Endothelial cell of umbilical vein (primary cell): ENCODE measurements around the gene GPR161. TPM values are rescaled to one million over a fixed set of nuclear protein-coding genes. Genes with fewer than 3 reads are reported as not detected.

ENCODE experiments used
- BruUV-seq: library from RNA; stranded (reverse); fragments of 400-500 nt; replicated peaks from 2 replicates; lab custom pipeline; 2021; lab: Mats Ljungman, UMichigan
- CTCF ChIA-PET: fragments of 300-600, 350-600 bp; sonication (Branson Sonifier 250); formaldehyde crosslinking; loops from one replicate; lab custom pipeline; 2021; ENCODE audit warnings: antibody characterized with exemption, inconsistent platforms; lab: Charles Lee
- POLR2A ChIA-PET: fragments of 300-600, 350-600 bp; sonication (Branson Sonifier 250); formaldehyde crosslinking; loops from one replicate; lab custom pipeline; 2021; ENCODE audit warnings: antibody characterized with exemption, inconsistent platforms; lab: Charles Lee
- DNase-seq: peaks from one replicate; pipeline ENCODE4 v3.0.0-alpha.2; 2011; ENCODE audit warnings: low read depth, low spot score
- FAIRE-seq: peaks from 2 replicates; lab custom pipeline; 2011; peaks lifted over from hg19 to GRCh38; lab: Jason Lieb, UNC
- H2AFZ ChIP-seq: 2 replicates; pipeline ENCODE4 v1.6.0; 2012; ENCODE audit warnings: low read depth, low read length, control low read depth, inconsistent platforms
- H3K27ac ChIP-seq: 2 replicates; pipeline ENCODE4 v1.5.1; 2011; ENCODE audit warnings: low read depth, mild to moderate bottlenecking, control low read depth, low read length, moderate library complexity; ENCODE audit not compliant: insufficient read depth
- H3K27me3 ChIP-seq, 2 experiments: 2 replicates each; pipeline versions ENCODE4 v1.6.0 to v1.6.1; 2011; ENCODE audit warnings: low read length in 2 of 2, mixed read lengths in 1 of 2; ENCODE audit not compliant: control insufficient read depth in 2 of 2, insufficient read depth in 2 of 2
- H3K36me3 ChIP-seq, 2 experiments: 2 replicates in 1 of 2; 3 replicates in 1 of 2; pipeline ENCODE4 v1.5.1; 2011; ENCODE audit warnings: low read length in 2 of 2, mild to moderate bottlenecking in 1 of 2, moderate library complexity in 1 of 2; ENCODE audit not compliant: control insufficient read depth in 2 of 2, insufficient read depth in 2 of 2; ENCODE audit errors: extremely low read depth in 1 of 2
- H3K4me1 ChIP-seq: 3 replicates; pipeline ENCODE4 v1.5.1; 2011; ENCODE audit warnings: mild to moderate bottlenecking, low read length; ENCODE audit not compliant: control insufficient read depth, insufficient read depth; ENCODE audit errors: extremely low read depth
- H3K4me2 ChIP-seq: 2 replicates; pipeline ENCODE4 v1.6.1; 2011; ENCODE audit warnings: low read length, control low read depth, mixed read lengths; ENCODE audit not compliant: insufficient read depth
- H3K4me3 ChIP-seq, 3 experiments: fragments of 200-600 bp in 1 of 3; sonication (generic), shearing (Covaris generic) in 1 of 3; replicated peaks in 1 of 3; 2 replicates each; pipeline ENCODE4 v1.5.1; 2011 to 2016; ENCODE audit warnings: control low read depth in 3 of 3, low read length in 3 of 3, mild to moderate bottlenecking in 2 of 3, inconsistent platforms in 1 of 3, low read depth in 1 of 3, moderate library complexity in 1 of 3; ENCODE audit not compliant: insufficient read depth in 1 of 3
- H3K79me2 ChIP-seq: 2 replicates; pipeline ENCODE4 v1.6.0; 2012; ENCODE audit warnings: low read length, inconsistent platforms; ENCODE audit not compliant: control insufficient read depth, insufficient read depth
- H3K9ac ChIP-seq: replicated peaks from 2 replicates; pipeline ENCODE3; 2011; ENCODE audit warnings: low read length, control low read depth; ENCODE audit not compliant: insufficient read depth; ENCODE audit errors: extremely low read depth
- H3K9me1 ChIP-seq: replicated peaks from 3 replicates; pipeline ENCODE4 v1.6.0; 2011; ENCODE audit warnings: mild to moderate bottlenecking, low read length; ENCODE audit not compliant: control insufficient read depth, insufficient read depth; ENCODE audit errors: extremely low read depth
- H3K9me3 ChIP-seq: replicated peaks from 2 replicates; pipeline ENCODE4 v1.5.1; 2012; ENCODE audit warnings: low read length, inconsistent platforms; ENCODE audit not compliant: control insufficient read depth, insufficient read depth
- H4K20me1 ChIP-seq: replicated peaks from 2 replicates; pipeline ENCODE3; 2011; ENCODE audit warnings: mild to moderate bottlenecking, low read length; ENCODE audit not compliant: control insufficient read depth, insufficient read depth; ENCODE audit errors: extremely low read depth
- CTCF ChIP-seq, 2 donors: IDR thresholded peaks; 1 replicate in 1 of 2; 2 replicates in 1 of 2; pipeline ENCODE4 v1.5.1; 2011; ENCODE audit warnings: low read length in 2 of 2, mild to moderate bottlenecking in 2 of 2, moderate library complexity in 2 of 2, control low read depth in 1 of 2, inconsistent platforms in 1 of 2, low read depth in 1 of 2; ENCODE audit not compliant: insufficient read depth in 1 of 2; ENCODE audit errors: extremely low read depth in 1 of 2
- EZH2 ChIP-seq: IDR thresholded peaks from 2 replicates; pipeline ENCODE4 v1.6.1; 2012; ENCODE audit warnings: borderline replicate concordance, low read depth, mild to moderate bottlenecking, moderate library complexity, low read length, inconsistent platforms; ENCODE audit not compliant: severe bottlenecking
- FOS ChIP-seq: IDR thresholded peaks from 2 replicates; pipeline ENCODE4 v1.6.1; 2011; ENCODE audit warnings: mild to moderate bottlenecking, low read length, moderate library complexity, borderline replicate concordance; ENCODE audit not compliant: insufficient read depth
- GATA2 ChIP-seq: IDR thresholded peaks from 2 replicates; pipeline ENCODE4 v1.7.0; 2011; ENCODE audit warnings: low read depth, mild to moderate bottlenecking, moderate library complexity, mixed read lengths, low read length; ENCODE audit not compliant: insufficient read length, insufficient read depth
- JUN ChIP-seq: IDR thresholded peaks from 2 replicates; pipeline ENCODE4 v1.6.1; 2011; ENCODE audit warnings: borderline replicate concordance, low read depth; ENCODE audit not compliant: insufficient read length, insufficient read depth
- MAX ChIP-seq: IDR thresholded peaks from 2 replicates; pipeline ENCODE4 v1.6.1; 2011; ENCODE audit not compliant: insufficient read depth, insufficient read length
- MYC ChIP-seq: IDR thresholded peaks from one replicate; pipeline ENCODE4 v1.6.1; 2011; ENCODE audit warnings: mild to moderate bottlenecking, low read depth, low read length
- POLR2A ChIP-seq: IDR thresholded peaks from 2 replicates; pipeline ENCODE4 v1.6.1; 2012; ENCODE audit warnings: low read depth, mild to moderate bottlenecking, control low read depth, low read length
- POLR2AphosphoS5 ChIP-seq: IDR thresholded peaks from 2 replicates; pipeline ENCODE4 v1.6.1; 2012; ENCODE audit warnings: low read depth, mild to moderate bottlenecking, control low read depth, low read length, moderate library complexity; ENCODE audit not compliant: insufficient read depth
- dilution Hi-C: fragments of 300-500 bp; cut with MboI; formaldehyde crosslinking; loops from one replicate; pipeline ENCODE4 v1.15.0; 2019; ENCODE audit warnings: low sequenced_read_pairs; ENCODE audit not compliant: extremely low pct_ligation_motif_present
- intact Hi-C: fragments of 100-400 bp; cut with micrococcal nuclease; formaldehyde crosslinking; loops from one replicate; pipeline ENCODE4 v1.10.0; 2022
- polyA plus RNA-seq, 4 experiments: library from polyadenylated mRNA; depleted of rRNA in 3 of 4; stranded (reverse) in 3 of 4; unstranded in 1 of 4; fragments of >200 nt; gene quantifications; 2 replicates each; pipeline versions ENCODE4 v1.2.1 to v1.2.3, GENCODE V29; 2011 to 2012; ENCODE audit warnings: missing spikeins in 1 of 4
- total RNA-seq: library from RNA; stranded (reverse); gene quantifications from 2 replicates; pipeline ENCODE4 v1.2.3, GENCODE V29; 2021

The GPR161 gene
- total and polyA plus RNA-seq, 2 donors (not counting 3 experiments of a cell fraction or from before 2014, with no cell fraction given) = 34.7 to 36.5 TPM

GRCh38 chr1:168100315-168101002, 36.3 kb downstream of the GPR161 start:
- H3K9me1 ChIP-seq = no peaks in the 10 kb centered on the region
- no peaks in the 10 kb centered on the region for H4K20me1 ChIP-seq
- H3K27me3 ChIP-seq = no peaks in the 10 kb centered on the region
- no peak overlapping the region for H3K27ac ChIP-seq
- no peaks in the 10 kb centered on the region for H3K4me1 ChIP-seq
- POLR2A ChIA-PET = no interaction called here
- dilution Hi-C loops = no loop called here
- H3K79me2 ChIP-seq = no peaks in the 10 kb centered on the region
- no peak overlapping the region for H3K4me2 ChIP-seq
- H3K4me3 ChIP-seq = no peak overlapping the region
- FAIRE-seq (no peak), DNase-seq (no peak)
- TF ChIP-seq MYC (no peak), MAX (no peak), JUN (no peak), EZH2 (no peak), GATA2 (no peak), FOS (no peak), CTCF (IDR thresholded peaks at IDR 0.05; ENCODE audit: extremely low read depth in 1 of 2, insufficient read depth in 1 of 2, low read depth in 1 of 2, low read length in 2 of 2) (no peak), POLR2AphosphoS5 (no peak), POLR2A (no peak)
- no TSS peak for BruUV-seq
- H3K36me3 ChIP-seq = peaks cover 0 to 28% of the 10 kb centered on the region in 2 experiments
- no peak overlapping the region for H2AFZ ChIP-seq
- CTCF ChIA-PET = interaction anchor here (1.2 to 4.7 kb wide), 3 partner anchors 9 to 18 kb away, joined by 4 to 25 read pairs (median 9); no protein-coding TSS in a partner anchor
- H3K9me3 ChIP-seq = no peaks in the 10 kb centered on the region
- intact Hi-C loops = no loop called here
- no peak overlapping the region for H3K9ac ChIP-seq
